GM18870 (cell line): Measurements from ENCODE around the gene MUC13.

Experiments used
- ATAC-seq: cut with Tn5 transposase; IDR thresholded peaks from one replicate; pipeline ENCODE4 v1.9.1; 2021; ENCODE audit warnings: moderate library complexity; ENCODE audit not compliant: unreplicated experiment

The MUC13 gene

DNA sequence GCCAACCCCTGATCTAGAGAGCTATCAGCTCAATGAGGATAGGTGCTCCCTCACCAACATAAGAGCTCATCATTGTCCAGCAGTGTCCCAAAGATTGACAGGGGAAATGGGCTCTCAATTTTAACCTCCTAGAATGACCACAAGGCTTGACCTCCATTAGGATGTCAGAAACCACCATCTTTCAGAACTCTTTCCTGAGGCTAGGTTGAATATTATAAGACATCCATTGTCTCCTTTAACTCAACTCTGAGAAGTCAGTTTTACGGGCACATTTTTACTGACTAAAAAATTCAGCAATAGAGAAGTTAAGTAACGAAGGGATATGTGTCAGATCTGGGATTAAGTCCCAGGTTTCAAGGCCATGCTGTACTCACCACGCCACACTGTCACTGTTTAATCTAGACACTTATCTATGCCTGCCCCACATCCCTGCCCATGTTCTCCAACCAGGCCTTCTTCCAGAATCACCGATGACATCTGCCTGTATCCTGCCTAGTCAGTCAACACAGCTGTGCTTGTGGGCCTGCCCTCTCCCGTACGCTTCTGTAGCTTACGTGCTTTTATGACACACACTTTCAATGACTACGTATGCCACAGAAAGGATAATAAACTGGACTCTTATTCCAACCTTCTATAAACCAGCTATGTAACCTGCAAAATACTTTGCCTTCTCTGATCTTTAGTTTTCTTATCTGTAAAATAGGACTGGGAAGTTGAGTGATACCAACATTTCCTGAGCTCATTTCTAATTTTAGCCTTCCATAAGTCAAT is 17.1 kb upstream of the MUC13 start:
- ATAC-seq, result no peak

DNA sequence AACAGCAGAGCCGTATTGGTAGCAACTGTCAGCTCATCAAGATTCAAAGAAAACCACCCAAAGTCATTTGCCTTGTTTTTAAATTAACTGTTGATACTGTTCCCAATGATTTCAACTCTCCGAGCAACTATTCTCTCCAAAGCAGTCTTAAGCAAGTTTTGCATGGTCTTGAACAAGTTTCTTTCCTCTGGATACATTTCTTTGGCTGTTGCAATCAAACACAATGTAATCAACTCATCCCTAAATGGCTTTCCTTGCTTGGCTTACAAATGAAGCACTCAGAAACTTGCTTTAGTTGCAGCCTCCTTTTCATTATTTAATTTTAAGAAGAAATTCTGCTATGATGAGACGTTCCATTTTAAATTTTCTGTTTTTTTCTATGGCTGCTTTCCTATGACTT is 15.5 kb upstream of the MUC13 start:
- ATAC-seq, result no peak

DNA sequence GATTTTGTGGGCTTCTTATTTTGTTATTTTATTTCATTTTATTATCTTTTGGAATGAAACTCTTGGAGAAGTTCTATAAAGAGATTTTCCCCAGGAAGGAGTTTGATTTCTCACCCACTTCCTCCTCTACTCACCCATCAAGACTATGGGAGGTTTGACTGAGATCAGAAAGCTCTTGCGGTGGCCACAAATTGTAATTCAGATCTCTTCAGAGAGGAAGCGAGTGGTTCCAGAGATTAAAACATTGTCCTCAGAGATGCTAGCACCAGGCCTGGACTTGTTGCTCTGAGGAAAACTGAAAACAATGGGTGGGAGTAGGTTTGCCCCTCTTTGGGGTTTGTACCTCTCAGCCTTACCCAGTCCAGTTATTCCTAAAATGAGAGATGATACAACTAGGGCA is 8.1 kb upstream of the MUC13 start:
- ATAC-seq, result no peak

DNA sequence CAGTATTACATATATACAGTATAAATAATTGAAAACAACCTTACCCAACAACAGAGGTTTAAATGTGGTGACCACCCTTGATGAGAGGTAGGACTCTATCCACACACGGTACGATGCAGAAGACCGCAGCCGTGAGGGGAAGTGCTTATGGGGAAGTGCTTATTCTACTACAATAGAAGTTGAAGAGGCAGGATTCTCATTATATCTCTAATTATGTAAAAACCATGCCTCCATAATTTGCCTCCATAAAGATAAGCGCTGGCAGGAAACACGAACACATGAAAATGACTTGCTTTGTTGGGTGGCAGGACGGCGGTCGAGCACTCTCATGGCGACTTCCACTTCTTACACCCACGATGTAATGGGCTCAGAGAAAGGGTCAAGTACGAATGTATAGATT is 7.2 kb upstream of the MUC13 start:
- ATAC-seq, result no peak

- no peak for ATAC-seq
These were observed 5.1 kb upstream of the MUC13 start for GRCh38 chr3:124939661-124940060.

- no peak for ATAC-seq
These were observed 4.3 kb upstream of the MUC13 start for GRCh38 chr3:124938896-124939295.

DNA sequence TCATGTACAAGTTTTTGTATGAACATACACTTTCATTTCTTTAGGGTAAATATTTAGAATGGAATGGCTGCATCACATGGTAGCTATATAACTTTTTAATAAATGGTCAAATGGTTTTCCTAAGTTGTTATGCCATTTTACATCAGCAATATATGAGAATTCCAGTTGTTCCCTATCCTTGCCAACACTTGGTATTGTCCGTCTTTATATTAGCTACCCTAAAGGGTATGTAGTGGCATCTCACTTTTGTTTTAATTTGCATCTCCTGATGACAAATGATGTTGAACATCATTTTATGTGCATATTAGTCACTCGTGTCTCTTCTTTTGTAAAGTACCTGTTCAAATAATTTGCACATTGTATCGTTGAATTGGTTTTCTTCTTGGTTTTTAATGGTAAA is 2.5 kb upstream of the MUC13 start:
- ATAC-seq, result no peak

DNA sequence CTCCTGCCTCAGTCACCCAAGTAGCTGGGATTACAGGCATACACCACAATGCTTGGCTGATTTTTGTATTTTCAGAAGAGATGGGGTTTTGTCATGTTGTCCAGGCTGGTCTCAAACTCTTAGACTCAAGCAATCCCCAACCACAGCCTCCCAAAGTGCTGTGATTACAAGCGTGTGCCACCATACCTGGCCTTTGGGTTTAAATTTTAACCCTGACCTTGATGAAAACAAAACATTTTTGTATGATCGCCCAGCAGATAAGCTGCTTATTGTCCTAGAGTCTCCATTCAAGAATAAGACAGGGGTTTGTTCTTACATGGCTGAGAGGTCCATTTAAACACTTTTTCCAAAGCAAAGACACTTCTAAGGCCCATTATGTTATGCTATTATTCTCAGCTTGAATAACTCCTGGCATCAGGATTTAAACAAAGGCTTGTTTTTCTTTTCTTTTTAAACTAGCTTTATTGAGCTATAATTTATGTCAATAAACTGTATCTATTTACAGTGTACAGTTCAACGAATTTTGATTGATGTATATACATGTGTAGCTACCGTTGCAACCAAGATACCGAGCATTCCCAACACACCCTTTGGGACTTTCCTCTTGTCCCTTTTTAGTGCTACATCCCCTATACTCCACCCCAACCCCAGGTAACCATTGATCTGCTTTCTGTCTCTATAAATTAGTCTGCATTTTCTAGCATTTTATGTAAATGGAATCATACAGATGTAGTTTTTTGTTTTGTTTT is 1.4 kb upstream of the MUC13 start:
- ATAC-seq, result no peak

GRCh38 chr3:124935264-124935663 is 713 bp upstream of the MUC13 start:
- no peak for ATAC-seq

GRCh38 chr3:124928333-124929202 is 6.0 kb downstream of the MUC13 start:
- ATAC-seq, result no peak

- peak; percentile 61 for ATAC-seq
These were observed 6.9 kb downstream of the MUC13 start for GRCh38 chr3:124927574-124928045.

GRCh38 chr3:124926426-124927101 is 8.0 kb downstream of the MUC13 start:
- ATAC-seq, result no peak

DNA sequence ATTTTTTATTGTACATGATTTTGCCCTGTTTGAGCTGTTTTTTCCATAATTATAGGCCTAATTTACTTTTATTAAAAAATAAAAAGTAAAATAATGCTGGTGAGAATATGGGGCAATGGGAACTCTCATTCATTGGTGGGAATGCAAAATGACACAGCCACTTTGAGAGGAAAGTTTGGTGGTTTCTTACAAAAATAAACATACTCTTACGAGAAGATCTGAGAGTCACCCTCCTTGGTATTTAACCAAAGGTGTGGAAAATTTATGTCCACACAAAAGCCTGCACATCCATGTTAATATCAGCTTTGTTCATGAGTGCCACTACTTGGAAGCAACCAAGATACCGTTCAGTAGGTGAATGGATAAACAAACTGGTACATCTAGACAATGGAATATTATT is 9.8 kb downstream of the MUC13 start:
- ATAC-seq, result no peak

DNA sequence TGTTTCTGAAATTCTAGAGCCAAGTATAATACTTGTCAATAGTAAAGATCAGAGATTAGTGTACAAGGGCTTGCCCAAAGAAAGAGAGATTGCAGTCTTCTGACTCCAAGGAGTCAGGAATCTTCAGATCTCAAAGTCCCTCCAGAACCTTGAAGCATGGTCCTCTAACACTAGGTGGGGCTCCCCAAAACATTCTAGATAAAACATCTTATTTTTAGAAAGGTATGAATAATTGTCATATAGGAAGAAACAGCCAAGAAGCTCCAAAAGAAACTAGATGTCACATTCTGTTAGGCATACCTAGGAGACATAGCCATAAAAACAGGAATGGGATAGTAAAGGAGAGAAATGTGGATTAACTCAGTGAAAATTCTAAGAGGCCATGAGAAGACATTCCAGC is 10.7 kb downstream of the MUC13 start:
- ATAC-seq, result no peak

GRCh38 chr3:124920718-124921117 is 13.8 kb downstream of the MUC13 start:
- no peak for ATAC-seq

GRCh38 chr3:124919756-124920155 is 14.8 kb downstream of the MUC13 start:
- no peak for ATAC-seq

DNA sequence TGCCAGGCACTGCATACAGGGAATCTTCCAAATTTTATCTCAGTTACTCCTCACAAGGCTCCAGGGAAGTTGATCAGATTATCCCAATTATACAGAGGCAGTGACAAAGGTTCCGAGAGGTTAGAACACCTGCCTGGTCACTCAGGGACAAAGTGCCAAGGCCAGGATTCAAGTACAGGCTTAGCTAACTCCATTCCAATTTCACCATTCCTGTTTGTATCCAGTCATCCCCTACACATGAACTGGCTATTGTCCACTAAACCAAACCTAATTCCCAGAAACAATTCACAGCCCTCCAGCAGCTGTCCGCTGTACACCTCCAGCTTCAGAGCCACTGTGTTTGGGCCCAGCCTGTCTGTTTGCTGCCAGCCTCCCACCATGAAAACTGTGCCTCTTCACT is 16.0 kb downstream of the MUC13 start:
- no peak for ATAC-seq

- ATAC-seq, result no peak
These were observed 17.6 kb downstream of the MUC13 start for GRCh38 chr3:124916837-124917409.

- no peak for ATAC-seq
These were observed 19.3 kb downstream of the MUC13 start for GRCh38 chr3:124915254-124915653.

DNA sequence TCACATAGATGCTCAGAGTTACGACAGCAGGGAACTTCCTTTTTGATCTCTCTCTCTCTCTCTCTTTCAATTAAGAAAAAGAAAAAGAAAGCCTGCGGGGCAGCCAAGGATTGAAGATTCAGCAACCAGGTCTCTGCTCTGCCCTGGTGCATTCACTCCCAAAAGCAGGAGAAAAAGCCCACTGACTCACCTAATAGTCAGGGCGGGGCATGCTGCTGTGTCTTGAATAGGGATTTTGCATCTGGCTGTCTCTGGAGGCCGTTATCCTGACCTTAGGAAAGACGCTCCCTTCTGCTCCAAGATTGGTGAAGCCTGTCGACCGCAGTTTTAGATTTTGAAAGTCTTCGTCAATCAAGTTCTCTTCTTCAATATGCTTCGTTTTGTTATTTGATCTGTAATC is 26.6 kb downstream of the MUC13 start:
- no peak for ATAC-seq
